Eye (tissue), 1 donor: ENCODE data around the gene COL4A5.
"Not testable (repeated sequence)": the region's sequence is repeated elsewhere in the genome, so short reads cannot be mapped to it uniquely, and the experiment has no call there.

ENCODE experiments used
- DNase-seq: peaks from one replicate; pipeline ENCODE4 v3.0.0-alpha.2; 2015

COL4A5 gene

GRCh38 chrX:108456971-108457477 is 17.4 kb downstream of the COL4A5 start:
- DNase-seq: no peak

GRCh38 chrX:108464604-108465003 is 25.0 kb downstream of the COL4A5 start:
- no peak for DNase-seq

- DNase-seq: peak; percentile 2
These were observed 28.8 kb downstream of the COL4A5 start for GRCh38 chrX:108468486-108468885.

GRCh38 chrX:108473979-108474378 is 34.3 kb downstream of the COL4A5 start:
- no peak for DNase-seq

GRCh38 chrX:108481528-108481927 is 41.9 kb downstream of the COL4A5 start:
- DNase-seq: not testable (repeated sequence)

- no peak for DNase-seq
These were observed 44.6 kb downstream of the COL4A5 start for GRCh38 chrX:108484251-108484650.

GRCh38 chrX:108485960-108486359 is 46.3 kb downstream of the COL4A5 start:
- no peak for DNase-seq

- no peak for DNase-seq
These were observed 54.9 kb downstream of the COL4A5 start for GRCh38 chrX:108494406-108495090.

- DNase-seq: no peak
These were observed 72.1 kb downstream of the COL4A5 start for GRCh38 chrX:108511721-108512120.

GRCh38 chrX:108516184-108516583 is 76.5 kb downstream of the COL4A5 start:
- DNase-seq: no peak

GRCh38 chrX:108527724-108528123 is 88.1 kb downstream of the COL4A5 start:
- DNase-seq: no peak

- DNase-seq: peak; percentile 36
These were observed 97.4 kb downstream of the COL4A5 start for GRCh38 chrX:108537005-108537404.

- no peak for DNase-seq
These were observed 101.6 kb downstream of the COL4A5 start for GRCh38 chrX:108541286-108541685.

GRCh38 chrX:108557580-108557979 is 117.9 kb downstream of the COL4A5 start:
- DNase-seq: no peak

GRCh38 chrX:108558217-108558616 is 118.6 kb downstream of the COL4A5 start:
- no peak for DNase-seq

GRCh38 chrX:108573136-108573535 is 133.5 kb downstream of the COL4A5 start:
- DNase-seq: no peak

GRCh38 chrX:108582151-108582550 is 142.5 kb downstream of the COL4A5 start:
- no peak for DNase-seq

- DNase-seq: no peak
These were observed 145.1 kb downstream of the COL4A5 start for GRCh38 chrX:108584617-108585211.

- no peak for DNase-seq
These were observed 150.9 kb downstream of the COL4A5 start for GRCh38 chrX:108590496-108590895.

GRCh38 chrX:108601276-108601675 is 161.6 kb downstream of the COL4A5 start:
- DNase-seq: no peak

- DNase-seq: no peak
These were observed 170.5 kb downstream of the COL4A5 start for GRCh38 chrX:108610141-108610540.

GRCh38 chrX:108614616-108615015 is 175.0 kb downstream of the COL4A5 start:
- DNase-seq: no peak

GRCh38 chrX:108640817-108641216 is 201.2 kb downstream of the COL4A5 start:
- DNase-seq: no peak

GRCh38 chrX:108641589-108642272 is 202.1 kb downstream of the COL4A5 start:
- DNase-seq: no peak
